ENCODE measurements around the gene COASY. TPM values are rescaled to one million over a fixed set of nuclear protein-coding genes. Genes with fewer than 3 reads are reported as not detected.
A peak's percentile ranks its signal among the peaks of the same experiment; 100 is the strongest.

COASY gene
- total RNA-seq, 1 donor from 2014 or later, result 52.0 TPM

DNA sequence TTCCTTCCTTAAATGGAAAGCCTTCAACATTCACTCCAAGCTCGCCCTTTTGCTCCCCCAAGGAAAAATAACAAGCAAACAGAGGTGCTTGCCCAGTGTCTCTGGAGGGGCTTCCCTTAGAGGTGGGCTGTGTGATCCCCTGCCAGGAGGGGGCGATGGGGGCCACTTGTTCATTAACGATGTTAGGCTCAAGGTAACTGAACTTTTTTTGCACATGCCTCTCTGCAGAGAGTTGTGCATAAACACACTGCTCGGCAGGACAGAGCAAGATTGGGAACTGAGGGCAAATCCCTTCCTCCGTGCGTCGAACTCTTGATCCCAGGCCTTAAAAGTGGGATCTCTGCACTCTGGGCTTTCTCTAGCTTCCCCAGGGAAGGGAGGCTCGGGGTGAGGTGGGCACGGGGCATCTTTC, 41.4 kb upstream of the COASY start:
- peaks cover 69% of the 10 kb centered on the region for H3K4me1 ChIP-seq (ENCODE audit: insufficient read depth, low read length)
- Mint-ChIP-seq H3K27ac (ENCODE audit: unreplicated experiment) (peak overlapping the region; percentile 100), H3K27me3 (ENCODE audit: low read depth, unreplicated experiment) (no peaks in the 10 kb centered on the region), H3K36me3 (ENCODE audit: low read depth, unreplicated experiment) (peaks cover 11% of the 10 kb centered on the region), H3K9me3 (ENCODE audit: unreplicated experiment) (no peaks in the 10 kb centered on the region), H3K4me3 (ENCODE audit: unreplicated experiment) (peak overlapping the region; percentile 50), H3K4me1 (ENCODE audit: low read depth, unreplicated experiment) (peaks cover 86% of the 10 kb centered on the region)
- peak overlapping the region; percentile 79 for H3K4me2 ChIP-seq (ENCODE audit: low read length)
- DNase-seq (ENCODE audit: low read depth) (no peak), FAIRE-seq (no peak)
- peak overlapping the region; percentile 100 for H3K27ac ChIP-seq (ENCODE audit: low read depth, low read length)
- H3K36me3 ChIP-seq (ENCODE audit: insufficient read depth, low read length), result no peaks in the 10 kb centered on the region
- no peak overlapping the region for H3K4me3 ChIP-seq (ENCODE audit: insufficient read depth, low read depth, low read length)
- no peaks in the 10 kb centered on the region for H3K9me3 ChIP-seq (ENCODE audit: insufficient read depth, low read depth, low read length)
- H4K20me1 ChIP-seq (ENCODE audit: insufficient read depth, low read length), result no peaks in the 10 kb centered on the region
- TF ChIP-seq, protein P1, sequence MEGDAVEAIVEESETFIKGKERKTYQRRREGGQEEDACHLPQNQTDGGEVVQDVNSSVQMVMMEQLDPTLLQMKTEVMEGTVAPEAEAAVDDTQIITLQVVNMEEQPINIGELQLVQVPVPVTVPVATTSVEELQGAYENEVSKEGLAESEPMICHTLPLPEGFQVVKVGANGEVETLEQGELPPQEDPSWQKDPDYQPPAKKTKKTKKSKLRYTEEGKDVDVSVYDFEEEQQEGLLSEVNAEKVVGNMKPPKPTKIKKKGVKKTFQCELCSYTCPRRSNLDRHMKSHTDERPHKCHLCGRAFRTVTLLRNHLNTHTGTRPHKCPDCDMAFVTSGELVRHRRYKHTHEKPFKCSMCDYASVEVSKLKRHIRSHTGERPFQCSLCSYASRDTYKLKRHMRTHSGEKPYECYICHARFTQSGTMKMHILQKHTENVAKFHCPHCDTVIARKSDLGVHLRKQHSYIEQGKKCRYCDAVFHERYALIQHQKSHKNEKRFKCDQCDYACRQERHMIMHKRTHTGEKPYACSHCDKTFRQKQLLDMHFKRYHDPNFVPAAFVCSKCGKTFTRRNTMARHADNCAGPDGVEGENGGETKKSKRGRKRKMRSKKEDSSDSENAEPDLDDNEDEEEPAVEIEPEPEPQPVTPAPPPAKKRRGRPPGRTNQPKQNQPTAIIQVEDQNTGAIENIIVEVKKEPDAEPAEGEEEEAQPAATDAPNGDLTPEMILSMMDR (IDR thresholded peaks at IDR 0.05; ENCODE audit: insufficient read depth, low read depth, low read length), result peak; percentile 27
- TF ChIP-seq EZH2 (IDR thresholded peaks at IDR 0.05; ENCODE audit: insufficient read depth, low read length), result no peak
- H2AFZ ChIP-seq (ENCODE audit: low read depth, low read length), result no peak overlapping the region
- H3K9ac ChIP-seq (ENCODE audit: low read length), result peak overlapping the region; percentile 84
- H3K79me2 ChIP-seq (ENCODE audit: insufficient read depth, low read length), result no peaks in the 10 kb centered on the region
- no peaks in the 10 kb centered on the region for H3K27me3 ChIP-seq (ENCODE audit: insufficient read depth, low read length)

DNA sequence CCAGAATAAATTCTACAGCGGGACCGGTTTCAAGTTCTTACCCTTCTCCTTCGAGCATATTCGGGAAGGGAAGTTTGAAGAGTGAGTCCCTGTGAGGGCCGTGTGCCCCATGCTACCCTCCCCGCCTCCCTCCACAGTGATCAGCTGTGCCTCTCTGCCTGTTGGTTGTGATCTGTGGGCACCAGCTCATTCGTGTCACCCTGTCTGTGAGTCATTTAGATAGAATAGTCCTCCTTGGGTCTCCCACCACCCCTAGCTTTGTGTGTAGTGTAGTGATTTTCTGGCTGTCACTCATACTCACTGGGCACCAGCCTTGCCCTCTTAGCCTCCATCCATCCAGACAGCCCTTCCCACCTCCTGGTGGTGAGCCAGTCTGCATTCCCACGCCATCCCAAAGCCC, 40.9 kb upstream of the COASY start:
- H3K4me3 ChIP-seq (ENCODE audit: insufficient read depth, low read depth, low read length), result no peak overlapping the region
- no peaks in the 10 kb centered on the region for H3K27me3 ChIP-seq (ENCODE audit: insufficient read depth, low read length)
- Mint-ChIP-seq H3K27ac (ENCODE audit: unreplicated experiment) (peak overlapping the region; percentile 100), H3K36me3 (ENCODE audit: low read depth, unreplicated experiment) (peaks cover 11% of the 10 kb centered on the region), H3K4me3 (ENCODE audit: unreplicated experiment) (peak overlapping the region; percentile 50), H3K9me3 (ENCODE audit: unreplicated experiment) (no peaks in the 10 kb centered on the region), H3K27me3 (ENCODE audit: low read depth, unreplicated experiment) (no peaks in the 10 kb centered on the region), H3K4me1 (ENCODE audit: low read depth, unreplicated experiment) (peaks cover 85% of the 10 kb centered on the region)
- no peaks in the 10 kb centered on the region for H4K20me1 ChIP-seq (ENCODE audit: insufficient read depth, low read length)
- H3K79me2 ChIP-seq (ENCODE audit: insufficient read depth, low read length), result no peaks in the 10 kb centered on the region
- H3K9ac ChIP-seq (ENCODE audit: low read length), result peak overlapping the region; percentile 84
- no peak for TF ChIP-seq EZH2 (IDR thresholded peaks at IDR 0.05; ENCODE audit: insufficient read depth, low read length)
- TF ChIP-seq, protein P1 (IDR thresholded peaks at IDR 0.05; ENCODE audit: insufficient read depth, low read depth, low read length), result no peak
- no peak for FAIRE-seq
- DNase-seq (ENCODE audit: low read depth), result no peak
- peak overlapping the region; percentile 79 for H3K4me2 ChIP-seq (ENCODE audit: low read length)
- H3K27ac ChIP-seq (ENCODE audit: low read depth, low read length), result peak overlapping the region; percentile 100
- peaks cover 74% of the 10 kb centered on the region for H3K4me1 ChIP-seq (ENCODE audit: insufficient read depth, low read length)
- H3K9me3 ChIP-seq (ENCODE audit: insufficient read depth, low read depth, low read length), result no peaks in the 10 kb centered on the region
- H3K36me3 ChIP-seq (ENCODE audit: insufficient read depth, low read length), result no peaks in the 10 kb centered on the region
- no peak overlapping the region for H2AFZ ChIP-seq (ENCODE audit: low read depth, low read length)

DNA sequence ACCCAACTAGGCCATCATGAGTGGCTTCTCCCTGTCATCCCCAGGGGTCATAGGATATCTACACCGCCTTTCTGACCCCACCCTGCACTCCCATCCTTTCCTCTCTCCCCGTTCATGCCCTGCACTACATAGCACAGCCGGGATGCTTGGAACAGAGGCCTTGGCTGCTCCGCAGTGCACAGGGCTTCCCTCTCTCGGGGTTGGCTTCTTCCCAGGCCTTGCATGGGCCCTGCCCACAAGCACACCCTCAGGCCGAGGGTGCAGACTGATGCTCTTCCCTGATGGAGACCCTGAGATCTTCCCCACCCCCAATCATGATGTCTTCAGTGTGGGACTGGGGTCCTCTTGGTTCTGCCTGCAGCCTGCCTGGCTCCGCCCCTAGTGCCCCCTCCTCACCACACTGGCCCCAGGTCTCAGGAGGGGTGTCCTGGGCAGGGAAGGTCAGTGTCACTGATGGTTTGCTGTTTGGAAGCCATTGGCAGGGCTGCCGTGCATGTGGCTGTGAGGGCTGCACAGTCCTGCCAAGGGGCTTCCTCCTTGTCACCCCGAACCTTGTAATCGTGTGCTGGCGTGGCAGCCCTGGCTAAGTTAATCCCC, 40.2 kb upstream of the COASY start:
- TF ChIP-seq EZH2 (IDR thresholded peaks at IDR 0.05; ENCODE audit: insufficient read depth, low read length), result no peak
- TF ChIP-seq, protein P1 (IDR thresholded peaks at IDR 0.05; ENCODE audit: insufficient read depth, low read depth, low read length), result no peak
- peak overlapping the region; percentile 100 for H3K27ac ChIP-seq (ENCODE audit: low read depth, low read length)
- DNase-seq (ENCODE audit: low read depth), result no peak

More for the DNA sequence above, 40.2 kb upstream of the COASY start:
- no peaks in the 10 kb centered on the region for H3K27me3 ChIP-seq (ENCODE audit: insufficient read depth, low read length)
- no peak for FAIRE-seq
- no peaks in the 10 kb centered on the region for H3K27me3 Mint-ChIP-seq (ENCODE audit: low read depth, unreplicated experiment)
- no peaks in the 10 kb centered on the region for H3K9me3 Mint-ChIP-seq (ENCODE audit: unreplicated experiment)
- H3K9me3 ChIP-seq (ENCODE audit: insufficient read depth, low read depth, low read length), result no peaks in the 10 kb centered on the region
- H3K4me2 ChIP-seq (ENCODE audit: low read length), result peak overlapping the region; percentile 79
- H3K4me1 Mint-ChIP-seq (ENCODE audit: low read depth, unreplicated experiment), result peaks cover 82% of the 10 kb centered on the region
- peak overlapping the region; percentile 22 for H3K4me3 Mint-ChIP-seq (ENCODE audit: unreplicated experiment)
- H3K27ac Mint-ChIP-seq (ENCODE audit: unreplicated experiment), result peak overlapping the region; percentile 100
- H2AFZ ChIP-seq (ENCODE audit: low read depth, low read length), result no peak overlapping the region
- H3K4me1 ChIP-seq (ENCODE audit: insufficient read depth, low read length), result peaks cover 73% of the 10 kb centered on the region
- no peaks in the 10 kb centered on the region for H3K36me3 ChIP-seq (ENCODE audit: insufficient read depth, low read length)
- H4K20me1 ChIP-seq (ENCODE audit: insufficient read depth, low read length), result no peaks in the 10 kb centered on the region
- peak overlapping the region; percentile 84 for H3K9ac ChIP-seq (ENCODE audit: low read length)
- no peak overlapping the region for H3K4me3 ChIP-seq (ENCODE audit: insufficient read depth, low read depth, low read length)
- peaks cover 11% of the 10 kb centered on the region for H3K36me3 Mint-ChIP-seq (ENCODE audit: low read depth, unreplicated experiment)
- no peaks in the 10 kb centered on the region for H3K79me2 ChIP-seq (ENCODE audit: insufficient read depth, low read length)

All from astrocyte (in vitro differentiated cells and primary cell).